Aorta (tissue), 5 donors: ENCODE measurements around the gene SLC22A31. TPM values are rescaled to one million over a fixed set of nuclear protein-coding genes. Genes with fewer than 3 reads are reported as not detected.
"Not testable (repeated sequence)": the region's sequence is repeated elsewhere in the genome, so short reads cannot be mapped to it uniquely, and the experiment has no call there.

Experiments used
- ATAC-seq: fragments of 200-7000 bp; cut with Tn5 transposase; one replicate; pipeline ENCODE4 v1.9.1; 2022; ENCODE audit warnings: moderate library complexity; ENCODE audit not compliant: low FRiP score
- DNase-seq, 2 donors: peaks; one replicate each; pipeline ENCODE4 v3.0.0-alpha.2; 2020
- H3K27ac ChIP-seq, 2 donors: one replicate each; pipeline ENCODE4 v1.5.1; 2013; ENCODE audit warnings: low read length in 2 of 2, mild to moderate bottlenecking in 2 of 2, moderate library complexity in 2 of 2, control low read depth in 1 of 2, inconsistent platforms in 1 of 2, low read depth in 1 of 2
- H3K27me3 ChIP-seq, 2 donors: one replicate each; pipeline ENCODE4 v1.6.1; 2013; ENCODE audit warnings: control low read depth in 1 of 2, low read length in 1 of 2, mild to moderate bottlenecking in 1 of 2, moderate library complexity in 1 of 2; ENCODE audit not compliant: insufficient read depth in 2 of 2, control insufficient read depth in 1 of 2
- H3K36me3 ChIP-seq, 2 donors: one replicate each; pipeline ENCODE4 v1.6.1; 2013; ENCODE audit warnings: control low read depth in 1 of 2, low read length in 1 of 2, mild to moderate bottlenecking in 1 of 2; ENCODE audit not compliant: insufficient read depth in 2 of 2, control insufficient read depth in 1 of 2
- H3K4me1 ChIP-seq, 2 donors: one replicate each; pipeline ENCODE4 v1.6.1; 2013; ENCODE audit warnings: low read length in 2 of 2, control low read depth in 1 of 2, mild to moderate bottlenecking in 1 of 2, moderate library complexity in 1 of 2; ENCODE audit not compliant: insufficient read depth in 2 of 2, control insufficient read depth in 1 of 2
- H3K4me3 ChIP-seq, 2 donors: one replicate each; pipeline ENCODE4 v1.5.1; 2013; ENCODE audit warnings: low read length in 2 of 2, control low read depth in 1 of 2, mild to moderate bottlenecking in 1 of 2
- H3K9me3 ChIP-seq: one replicate; pipeline ENCODE4 v1.6.1; 2013; ENCODE audit warnings: mild to moderate bottlenecking, low read length; ENCODE audit not compliant: control insufficient read depth
- WGBS, 2 donors: extraction: QIAGEN DNeasy Blood & Tissue Kit; methylation state at CpG; one replicate each; pipeline ENCODE4 v1.1.7; 2013; 5-methylcytosine and 5-hydroxymethylcytosine counted together
- intact Hi-C, 2 donors: fragments of 100-400 bp; cut with DNase I; formaldehyde crosslinking; loops; one replicate each; pipeline versions ENCODE4 v1.14.2 to v1.15.0; 2022
- polyA plus RNA-seq, 2 donors: library from polyadenylated mRNA; stranded (reverse); fragments of 200-250 nt; gene quantifications; one replicate each; pipeline ENCODE4 v1.2.3, GENCODE V29; 2013
- total RNA-seq, 2 donors: library from RNA; stranded (reverse); fragmentation: NEBNext Ultra II Directional; extraction: Animal tissue kit (Norgen Biotek cat#: 25700); gene quantifications; one replicate each; pipeline ENCODE4 v1.2.1, GENCODE V29; 2021
- donor health status: healthy with polysubstance abuse.
- donor health status: Bipolar disorder and iron deficiency.
- donor health status: DM: no; HTN: no; CAD: no.
- donor health status: DM: no; HTN: no; CAD: no.
- donor health status: DM: yes; HTN: yes; CAD: no.

The SLC22A31 gene
- total and polyA plus RNA-seq, 4 donors, result 0.75 to 4.0 (median 2.9) TPM; not detected in 1

GRCh38 chr16:89197633-89198416, 2.5 kb downstream of the SLC22A31 start:
- Histone ChIP-seq H3K27ac (no peak overlapping the region), H3K9me3 (no peaks in the 10 kb centered on the region), H3K4me3 (no peak overlapping the region), H3K4me1 (no peaks in the 10 kb centered on the region), H3K27me3 (no peaks in the 10 kb centered on the region), H3K36me3 (no peaks in the 10 kb centered on the region)
- WGBS, 2 donors, result 84 to 88% methylated on average over 26 of the region's 26 CpGs
- ATAC-seq (no peak), DNase-seq (peak; percentile 37 to 70)
- intact Hi-C loops, result no loop called here

GRCh38 chr16:89197033-89197632, 3.2 kb downstream of the SLC22A31 start:
- no peaks in the 10 kb centered on the region for H3K27me3 ChIP-seq
- intact Hi-C loops, result no loop called here
- DNase-seq (peak in 1 of 2 donors; percentile 41), ATAC-seq (no peak)
- H3K9me3 ChIP-seq, result no peaks in the 10 kb centered on the region
- no peak overlapping the region for H3K27ac ChIP-seq
- H3K4me1 ChIP-seq, result no peaks in the 10 kb centered on the region
- no peaks in the 10 kb centered on the region for H3K36me3 ChIP-seq
- 85 to 86% methylated on average over 13 of the region's 13 CpGs for WGBS, 2 donors
- H3K4me3 ChIP-seq, result no peak overlapping the region

GRCh38 chr16:89195521-89196171, 4.7 kb downstream of the SLC22A31 start:
- 84 to 91% methylated on average over 21 of the region's 21 CpGs for WGBS, 2 donors
- no peak overlapping the region for H3K27ac ChIP-seq
- no peaks in the 10 kb centered on the region for H3K4me1 ChIP-seq
- ATAC-seq, result no peak
- DNase-seq, result peak; percentile 42 to 72
- no peaks in the 10 kb centered on the region for H3K36me3 ChIP-seq
- no peaks in the 10 kb centered on the region for H3K27me3 ChIP-seq
- H3K9me3 ChIP-seq, result no peaks in the 10 kb centered on the region
- intact Hi-C loops, result no loop called here
- no peak overlapping the region for H3K4me3 ChIP-seq

GRCh38 chr16:89194340-89195311, 5.7 kb downstream of the SLC22A31 start:
- DNase-seq, result peak; percentile 49 to 73
- intact Hi-C loops, result no loop called here
- ATAC-seq, result no peak
- H3K9me3 ChIP-seq, result no peaks in the 10 kb centered on the region
- no peaks in the 10 kb centered on the region for H3K27me3 ChIP-seq
- no peak overlapping the region for H3K4me3 ChIP-seq
- H3K36me3 ChIP-seq, result no peaks in the 10 kb centered on the region
- WGBS, 2 donors, result 87 to 91% methylated on average over 45 of the region's 45 CpGs
- no peaks in the 10 kb centered on the region for H3K4me1 ChIP-seq
- no peak overlapping the region for H3K27ac ChIP-seq

- Histone ChIP-seq H3K4me1 (no peaks in the 10 kb centered on the region), H3K27ac (no peak overlapping the region), H3K9me3 (no peaks in the 10 kb centered on the region), H3K4me3 (no peak overlapping the region), H3K27me3 (no peaks in the 10 kb centered on the region), H3K36me3 (no peaks in the 10 kb centered on the region)
- 63 to 73% methylated on average over 37 to 38 of the region's 38 CpGs for WGBS, 2 donors
- ATAC-seq (no peak), DNase-seq (peak; percentile 49 to 77)
- intact Hi-C loops, result no loop called here
Observed at GRCh38 chr16:89193576-89194293, 6.6 kb downstream of the SLC22A31 start.

GRCh38 chr16:89192956-89193575, 7.3 kb downstream of the SLC22A31 start:
- intact Hi-C loops, result no loop called here
- 7 to 10% methylated on average over 34 to 39 of the region's 39 CpGs for WGBS, 2 donors
- H3K4me1 ChIP-seq, result no peaks in the 10 kb centered on the region
- ATAC-seq, result peak; percentile 78
- no peak overlapping the region for H3K4me3 ChIP-seq
- no peaks in the 10 kb centered on the region for H3K27me3 ChIP-seq
- no peaks in the 10 kb centered on the region for H3K36me3 ChIP-seq
- peak; percentile 85 to 88 for DNase-seq
- H3K27ac ChIP-seq, result no peak overlapping the region
- no peaks in the 10 kb centered on the region for H3K9me3 ChIP-seq

- H3K4me1 ChIP-seq, H3K4me3 ChIP-seq, H3K36me3 ChIP-seq, H3K27ac ChIP-seq, H3K27me3 ChIP-seq, H3K9me3 ChIP-seq, intact Hi-C loops: not testable (repeated sequence)
- ATAC-seq, result peak; percentile 28
- DNase-seq, result peak; percentile 80 to 83
- 4 to 5% methylated on average over 39 to 63 of the region's 63 CpGs for WGBS, 2 donors
Observed at GRCh38 chr16:89192186-89192955, 8.0 kb downstream of the SLC22A31 start.
